Sciatic nerve (tissue), 2 donors: ENCODE measurements around the gene KCNV2. TPM values are rescaled to one million over a fixed set of nuclear protein-coding genes. Genes with fewer than 3 reads are reported as not detected.
"Not testable (repeated sequence)": the region's sequence is repeated elsewhere in the genome, so short reads cannot be mapped to it uniquely, and the experiment has no call there.

Experiments used
- ATAC-seq: fragments of 200-7000 bp; cut with Tn5 transposase; one replicate; pipeline ENCODE4 v1.9.1; 2020; ENCODE audit warnings: mild to moderate bottlenecking, moderate library complexity
- DNase-seq: peaks from one replicate; pipeline ENCODE4 v3.0.0-alpha.2; 2020; ENCODE audit warnings: low spot score
- intact Hi-C: fragments of 100-400 bp; cut with DNase I; formaldehyde crosslinking; loops from one replicate; pipeline ENCODE4 v1.14.2; 2022
- total RNA-seq: library from RNA; stranded (reverse); fragmentation: NEBNext Ultra II Directional; extraction: Animal tissue kit (Norgen Biotek cat#: 25700); gene quantifications from one replicate; pipeline ENCODE4 v1.2.1, GENCODE V29; 2021
- donor health status: DM: no; HTN: no; CAD: no.
- donor health status: DM: no; HTN: no; CAD: no.

KCNV2 gene
- total RNA-seq = not detected

- no peak for ATAC-seq
- intact Hi-C loops = no loop called here
- DNase-seq = no peak
Measured at GRCh38 chr9:2717385-2717784, at the start of gene KCNV2. TSS of gene KCNV2 (plus strand) at chr9:2717510. CDS start at chr9:2717740, 230 bp downstream.

GRCh38 chr9:2673161-2673560 lies 44.1 kb upstream of the KCNV2 start:
- no peak for DNase-seq
- intact Hi-C loops = no loop called here
- ATAC-seq = no peak

GRCh38 chr9:2674141-2674824 lies 43.0 kb upstream of the KCNV2 start:
- intact Hi-C loops = no loop called here
- no peak for DNase-seq
- ATAC-seq = no peak

- intact Hi-C loops = no loop called here
- DNase-seq (no peak), ATAC-seq (no peak)
Measured at GRCh38 chr9:2675834-2676233, 41.5 kb upstream of the KCNV2 start.

GRCh38 chr9:2676466-2676865 lies 40.8 kb upstream of the KCNV2 start:
- intact Hi-C loops = no loop called here
- no peak for ATAC-seq
- DNase-seq = no peak

- intact Hi-C loops = no loop called here
- DNase-seq (no peak), ATAC-seq (no peak)
Measured at GRCh38 chr9:2677915-2678889, 39.1 kb upstream of the KCNV2 start.

- intact Hi-C loops = no loop called here
- ATAC-seq (no peak), DNase-seq (no peak)
Measured at GRCh38 chr9:2679011-2679410, 38.3 kb upstream of the KCNV2 start.

- ATAC-seq (no peak), DNase-seq (no peak)
- intact Hi-C loops = no loop called here
Measured at GRCh38 chr9:2681981-2682380, 35.3 kb upstream of the KCNV2 start.

- intact Hi-C loops = no loop called here
- no peak for ATAC-seq
- no peak for DNase-seq
Measured at GRCh38 chr9:2686911-2687310, 30.4 kb upstream of the KCNV2 start.

- DNase-seq = no peak
- intact Hi-C loops = no loop called here
- ATAC-seq = no peak
Measured at GRCh38 chr9:2688636-2689035, 28.7 kb upstream of the KCNV2 start.

GRCh38 chr9:2691212-2691611 lies 26.1 kb upstream of the KCNV2 start:
- DNase-seq (no peak), ATAC-seq (no peak)
- intact Hi-C loops = loop anchor here (5.0 kb wide), 1 partner anchor 1771 kb away; no protein-coding TSS in a partner anchor

GRCh38 chr9:2691626-2692025 lies 25.7 kb upstream of the KCNV2 start:
- intact Hi-C loops = loop anchor here (5.0 kb wide), 1 partner anchor 1771 kb away; no protein-coding TSS in a partner anchor
- DNase-seq (no peak), ATAC-seq (no peak)

- DNase-seq (no peak), ATAC-seq (no peak)
- intact Hi-C loops = loop anchor here (5.0 kb wide), 1 partner anchor 1769 kb away; no protein-coding TSS in a partner anchor
Measured at GRCh38 chr9:2693056-2693455, 24.3 kb upstream of the KCNV2 start.

GRCh38 chr9:2697492-2697891 lies 19.8 kb upstream of the KCNV2 start:
- ATAC-seq (no peak), DNase-seq (no peak)
- intact Hi-C loops = no loop called here

GRCh38 chr9:2700398-2700797 lies 16.9 kb upstream of the KCNV2 start:
- intact Hi-C loops = no loop called here
- no peak for DNase-seq
- ATAC-seq = no peak

GRCh38 chr9:2700909-2701550 lies 16.3 kb upstream of the KCNV2 start:
- intact Hi-C loops = no loop called here
- ATAC-seq (no peak), DNase-seq (no peak)

- no peak for DNase-seq
- ATAC-seq = no peak
- intact Hi-C loops = no loop called here
Measured at GRCh38 chr9:2704504-2704903, 12.8 kb upstream of the KCNV2 start.

GRCh38 chr9:2707256-2707655 lies 10.1 kb upstream of the KCNV2 start:
- ATAC-seq, DNase-seq, intact Hi-C loops: not testable (repeated sequence)

GRCh38 chr9:2709645-2710101 lies 7.6 kb upstream of the KCNV2 start:
- no peak for ATAC-seq
- intact Hi-C loops = no loop called here
- no peak for DNase-seq
